HEK293 (cell line): ENCODE measurements around the gene S1PR3.

ENCODE experiments used
- CTCF ChIP-seq: fragments of 450-650 bp; formaldehyde crosslinking; IDR thresholded peaks from 2 replicates; pipeline ENCODE4 v1.5.1; 2016; ENCODE audit warnings: missing biosample characterization, missing genetic modification characterization
- GLIS1 ChIP-seq: fragments of 450-650 bp; formaldehyde crosslinking; IDR thresholded peaks from 2 replicates; pipeline ENCODE4 v1.5.1; 2016; ENCODE audit warnings: missing biosample characterization, missing genetic modification characterization
- HIC1 ChIP-seq: fragments of 450-650 bp; formaldehyde crosslinking; IDR thresholded peaks from 2 replicates; pipeline ENCODE4 v1.5.1; 2016; ENCODE audit warnings: missing biosample characterization, missing genetic modification characterization
- HOXD13 ChIP-seq: sonication (generic); formaldehyde crosslinking; IDR thresholded peaks from 2 replicates; pipeline ENCODE4 v1.8.0; 2022; ENCODE audit warnings: missing genetic modification reagents, borderline replicate concordance
- PRDM10 ChIP-seq: fragments of 450-650 bp; formaldehyde crosslinking; IDR thresholded peaks from 2 replicates; pipeline ENCODE4 v1.5.1; 2016; ENCODE audit warnings: missing biosample characterization, missing genetic modification characterization
- PRDM4 ChIP-seq: fragments of 450-650 bp; formaldehyde crosslinking; IDR thresholded peaks from 2 replicates; pipeline ENCODE4 v1.5.1; 2017; ENCODE audit warnings: missing biosample characterization, missing genetic modification characterization
- REPIN1 ChIP-seq: fragments of 450-650 bp; formaldehyde crosslinking; IDR thresholded peaks from 2 replicates; pipeline ENCODE4 v1.5.1; 2017; ENCODE audit warnings: missing biosample characterization, missing genetic modification characterization, low read depth
- SETDB1 ChIP-seq: IDR thresholded peaks from one replicate; pipeline ENCODE4 v1.6.1; 2017; ENCODE audit warnings: mild to moderate bottlenecking, low read length, moderate library complexity, mixed read lengths; ENCODE audit not compliant: insufficient read length
- TCF7L2 ChIP-seq: IDR thresholded peaks from 2 replicates; pipeline ENCODE4 v1.6.1; 2011; ENCODE audit warnings: low read depth, mild to moderate bottlenecking, inconsistent platforms, low read length, moderate library complexity, borderline replicate concordance
- WT1 ChIP-seq: fragments of 450-650 bp; formaldehyde crosslinking; IDR thresholded peaks from 2 replicates; pipeline ENCODE4 v1.5.1; 2016; ENCODE audit warnings: missing biosample characterization, missing genetic modification characterization
- ZNF280D ChIP-seq: fragments of 450-650 bp; formaldehyde crosslinking; IDR thresholded peaks from 2 replicates; pipeline ENCODE4 v1.5.1; 2016; ENCODE audit warnings: missing biosample characterization, missing genetic modification characterization
- ZNF514 ChIP-seq: fragments of 450-650 bp; formaldehyde crosslinking; IDR thresholded peaks from 2 replicates; pipeline ENCODE4 v1.5.1; 2016; ENCODE audit warnings: missing biosample characterization, missing genetic modification characterization
- ZNF548 ChIP-seq: fragments of 450-650 bp; formaldehyde crosslinking; IDR thresholded peaks from 2 replicates; pipeline ENCODE4 v1.5.1; 2016; ENCODE audit warnings: missing biosample characterization, missing genetic modification characterization
- ZNF654 ChIP-seq: fragments of 450-650 bp; formaldehyde crosslinking; IDR thresholded peaks from 2 replicates; pipeline ENCODE4 v1.5.1; 2016; ENCODE audit warnings: low read depth, missing biosample characterization, missing genetic modification characterization

GRCh38 chr9:88971131-88971960, 19.9 kb upstream of the S1PR3 start:
- no peak for TF ChIP-seq CTCF (tag by site-specific recombination)
- TF ChIP-seq ZNF548, result no peak
- no peak for TF ChIP-seq ZNF654
- TF ChIP-seq ZNF514, result no peak
- TF ChIP-seq REPIN1 (tag by site-specific recombination), result no peak
- TF ChIP-seq WT1, result no peak
- TF ChIP-seq TCF7L2, result no peak
- TF ChIP-seq HIC1 (tag by site-specific recombination), result no peak
- no peak for TF ChIP-seq HOXD13 (CRISPR knock-in tag)
- no peak for TF ChIP-seq GLIS1 (tag by site-specific recombination)
- TF ChIP-seq PRDM10, result no peak
- TF ChIP-seq ZNF280D, result no peak
- TF ChIP-seq SETDB1, result no peak
- no peak for TF ChIP-seq PRDM4 (tag by site-specific recombination)
